Measurements from ENCODE around the gene TCP10L. TPM values are rescaled to one million over a fixed set of nuclear protein-coding genes. Genes with fewer than 3 reads are reported as not detected.

TCP10L gene
- total and polyA plus RNA-seq, 2 of the 4 experiments (the other 2 are of a cell fraction), result 0.09 TPM; not detected in 1

DNA sequence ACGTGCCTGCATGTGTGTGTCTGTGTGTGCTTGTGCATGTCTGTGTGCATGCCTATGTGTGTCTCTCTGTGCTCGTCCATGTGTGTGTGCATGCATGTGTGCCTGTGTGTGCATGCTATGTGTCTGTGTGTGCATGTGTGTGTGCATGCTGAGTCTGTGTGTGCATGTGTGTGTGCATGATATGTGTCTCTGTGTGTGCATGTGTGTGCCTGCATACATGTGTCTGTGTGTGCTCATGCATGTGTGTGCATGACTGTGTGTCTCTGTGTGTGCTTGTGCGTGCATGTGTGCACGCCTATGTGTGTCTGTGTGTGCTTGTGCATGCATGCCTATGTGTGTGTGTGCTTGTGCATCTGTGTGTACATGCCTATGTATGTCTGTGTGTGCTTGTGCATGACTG, 52.3 kb downstream of the TCP10L start:
- ChIA-PET CTCF (no interaction called here), POLR2A (ENCODE audit: unreplicated experiment) (no interaction called here)
- no peak overlapping the region for H2BK5ac ChIP-seq (ENCODE audit: low read depth, low read length, poor library complexity, severe bottlenecking)
- H3K9me3 ChIP-seq (ENCODE audit: control insufficient read depth, insufficient read depth, low read length), result peaks cover 2% of the 10 kb centered on the region; the same call in 1 of the 2 replicates
- H3K4ac ChIP-seq (ENCODE audit: low read depth, low read length), result no peak overlapping the region
- no peak overlapping the region for H2AK9ac ChIP-seq (replicated peaks; ENCODE audit: low read depth, low read length, poor library complexity)
- DNase-seq, result no peak
- H3K9ac ChIP-seq (ENCODE audit: low read depth, low read length), result no peak overlapping the region
- no TSS peak for BruUV-seq (replicated peaks)
- in situ Hi-C loops (cut with MboI; ENCODE audit: low sequenced_read_pairs) (no loop called here), intact Hi-C loops (cut with micrococcal nuclease) (no loop called here), dilution Hi-C loops (cut with HindIII; ENCODE audit: low sequenced_read_pairs, unreplicated experiment) (no loop called here)
- WGBS, 2 experiments (ENCODE audit: extremely low coverage in 2 of 2, insufficient read length in 1 of 2), result 67% methylated on average over 3 of the region's 4 CpGs; no CpG with 5 or more reads in 1 of the 2 experiments
- no peak overlapping the region for H2AK5ac ChIP-seq (ENCODE audit: low read depth, low read length)
- no peaks in the 10 kb centered on the region for H3K36me3 ChIP-seq (ENCODE audit: control insufficient read depth, insufficient read depth, low read length)
- H4K91ac ChIP-seq (ENCODE audit: insufficient read depth, low read depth, low read length), result no peak overlapping the region
- no peak for ATAC-seq (ENCODE audit: low read depth)
- no peaks in the 10 kb centered on the region for H3K4me1 ChIP-seq (ENCODE audit: control insufficient read depth, insufficient read depth, low read length)
- no peak overlapping the region for H3K4me3 ChIP-seq (ENCODE audit: insufficient read depth, low read depth, low read length)
- no peak overlapping the region for H3K23ac ChIP-seq (ENCODE audit: low read depth, low read length)
- H3K27me3 ChIP-seq (ENCODE audit: control insufficient read depth, insufficient read depth, low read length), result no peaks in the 10 kb centered on the region; the same call in 1 of the 2 replicates
- H3K18ac ChIP-seq (ENCODE audit: low read depth, low read length), result no peak overlapping the region
- peaks cover 5% of the 10 kb centered on the region; the same call in 1 of the 2 replicates for H3K9me1 ChIP-seq (ENCODE audit: insufficient read depth, low read length)
- no peak overlapping the region for H2BK120ac ChIP-seq (ENCODE audit: low read depth, low read length)
- H2AFZ ChIP-seq (replicated peaks; ENCODE audit: low read length, poor library complexity), result no peak overlapping the region
- no peak overlapping the region for H3K14ac ChIP-seq (replicated peaks; ENCODE audit: low read depth, low read length)
- no peak overlapping the region for H2BK15ac ChIP-seq (ENCODE audit: low read depth, low read length)
- H3K27ac ChIP-seq (ENCODE audit: insufficient read depth, low read length), result no peak overlapping the region
- H2BK20ac ChIP-seq (ENCODE audit: low read depth, low read length), result no peak overlapping the region
- no peak overlapping the region for H3K4me2 ChIP-seq (ENCODE audit: low read depth, low read length)
- H3K79me1 ChIP-seq (ENCODE audit: low read depth in 1 of 2, low read length in 2 of 2), result no peaks in the 10 kb centered on the region
- H3K56ac ChIP-seq (ENCODE audit: extremely low read depth, insufficient read depth, low read length), result no peak overlapping the region
- H4K20me1 ChIP-seq (ENCODE audit: insufficient read depth, low read length), result no peaks in the 10 kb centered on the region
- no peak for TF ChIP-seq MAFK (IDR thresholded peaks at IDR 0.05; ENCODE audit: low read depth, low read length)
- TF ChIP-seq SMC3 (IDR thresholded peaks at IDR 0.05; ENCODE audit: low read depth, low read length), result no peak
- no peak for TF ChIP-seq BHLHE40 (IDR thresholded peaks at IDR 0.05; ENCODE audit: low read depth, low read length)
- no peak for TF ChIP-seq NFE2L2 (IDR thresholded peaks at IDR 0.05; ENCODE audit: low read depth, low read length)
- no peak for TF ChIP-seq RFX5 (IDR thresholded peaks at IDR 0.05; ENCODE audit: low read depth, low read length)
- no peak for TF ChIP-seq CTCF (conservative IDR thresholded peaks at IDR 0.05; ENCODE audit: low read depth, low read length)
- no peak for TF ChIP-seq MAZ (IDR thresholded peaks at IDR 0.05; ENCODE audit: borderline replicate concordance, low read depth, low read length)
- TF ChIP-seq POLR2A (IDR thresholded peaks at IDR 0.05; ENCODE audit: low read depth, low read length), result no peak
- TF ChIP-seq MXI1 (IDR thresholded peaks at IDR 0.05; ENCODE audit: borderline replicate concordance, low read depth, low read length), result no peak
- TF ChIP-seq CHD1 (IDR thresholded peaks at IDR 0.05; ENCODE audit: low read depth, low read length), result no peak
- no peak for TF ChIP-seq CEBPB (IDR thresholded peaks at IDR 0.05; ENCODE audit: low read depth, low read length)
- TF ChIP-seq, protein P1, sequence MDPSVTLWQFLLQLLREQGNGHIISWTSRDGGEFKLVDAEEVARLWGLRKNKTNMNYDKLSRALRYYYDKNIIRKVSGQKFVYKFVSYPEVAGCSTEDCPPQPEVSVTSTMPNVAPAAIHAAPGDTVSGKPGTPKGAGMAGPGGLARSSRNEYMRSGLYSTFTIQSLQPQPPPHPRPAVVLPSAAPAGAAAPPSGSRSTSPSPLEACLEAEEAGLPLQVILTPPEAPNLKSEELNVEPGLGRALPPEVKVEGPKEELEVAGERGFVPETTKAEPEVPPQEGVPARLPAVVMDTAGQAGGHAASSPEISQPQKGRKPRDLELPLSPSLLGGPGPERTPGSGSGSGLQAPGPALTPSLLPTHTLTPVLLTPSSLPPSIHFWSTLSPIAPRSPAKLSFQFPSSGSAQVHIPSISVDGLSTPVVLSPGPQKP (IDR thresholded peaks at IDR 0.05; ENCODE audit: borderline replicate concordance, low read depth, low read length), result no peak
- no peak for TF ChIP-seq RCOR1 (IDR thresholded peaks at IDR 0.05; ENCODE audit: insufficient replicate concordance, low read length)
- no peak for TF ChIP-seq RAD21 (IDR thresholded peaks at IDR 0.05; ENCODE audit: low read length)
- no peak for TF ChIP-seq USF2 (IDR thresholded peaks at IDR 0.05; ENCODE audit: low read depth, low read length)
- no peak for TF ChIP-seq FOS (IDR thresholded peaks at IDR 0.05; ENCODE audit: low read depth, low read length)
- no peak overlapping the region for H4K5ac ChIP-seq (ENCODE audit: low read depth, low read length)
- H4K8ac ChIP-seq (ENCODE audit: low read depth in 2 of 2, low read length in 2 of 2), result no peak overlapping the region

All from IMR-90 (cell line).